ENCODE measurements around the gene CAMKK2.

- TF ChIP-seq, protein P1, sequence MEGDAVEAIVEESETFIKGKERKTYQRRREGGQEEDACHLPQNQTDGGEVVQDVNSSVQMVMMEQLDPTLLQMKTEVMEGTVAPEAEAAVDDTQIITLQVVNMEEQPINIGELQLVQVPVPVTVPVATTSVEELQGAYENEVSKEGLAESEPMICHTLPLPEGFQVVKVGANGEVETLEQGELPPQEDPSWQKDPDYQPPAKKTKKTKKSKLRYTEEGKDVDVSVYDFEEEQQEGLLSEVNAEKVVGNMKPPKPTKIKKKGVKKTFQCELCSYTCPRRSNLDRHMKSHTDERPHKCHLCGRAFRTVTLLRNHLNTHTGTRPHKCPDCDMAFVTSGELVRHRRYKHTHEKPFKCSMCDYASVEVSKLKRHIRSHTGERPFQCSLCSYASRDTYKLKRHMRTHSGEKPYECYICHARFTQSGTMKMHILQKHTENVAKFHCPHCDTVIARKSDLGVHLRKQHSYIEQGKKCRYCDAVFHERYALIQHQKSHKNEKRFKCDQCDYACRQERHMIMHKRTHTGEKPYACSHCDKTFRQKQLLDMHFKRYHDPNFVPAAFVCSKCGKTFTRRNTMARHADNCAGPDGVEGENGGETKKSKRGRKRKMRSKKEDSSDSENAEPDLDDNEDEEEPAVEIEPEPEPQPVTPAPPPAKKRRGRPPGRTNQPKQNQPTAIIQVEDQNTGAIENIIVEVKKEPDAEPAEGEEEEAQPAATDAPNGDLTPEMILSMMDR (IDR thresholded peaks at IDR 0.05; ENCODE audit: borderline replicate concordance, extremely low read depth, low read length, poor library complexity, severe bottlenecking) = no peak
- TF ChIP-seq EZH2 (IDR thresholded peaks at IDR 0.05; ENCODE audit: borderline replicate concordance, low read depth, low read length, severe bottlenecking) = no peak
Observed at GRCh38 chr12:121217063-121217462, 79.4 kb downstream of the CAMKK2 start.

Data from DND-41 (cell line).